Muscle of leg (tissue), 11 donors: ENCODE results near the gene ALG11. TPM values are rescaled to one million over a fixed set of nuclear protein-coding genes. Genes with fewer than 3 reads are reported as not detected.

Experiments
- DNase-seq: peaks from one replicate; pipeline ENCODE4 v3.0.0; 2013
- H3K27ac ChIP-seq: one replicate; pipeline ENCODE4 v1.5.1; 2013; ENCODE audit warnings: mild to moderate bottlenecking, low read length, control low read depth
- H3K27me3 ChIP-seq: one replicate; pipeline ENCODE4 v1.6.1; 2013; ENCODE audit warnings: low read length; ENCODE audit not compliant: control insufficient read depth, insufficient read depth
- H3K36me3 ChIP-seq: one replicate; pipeline ENCODE4 v1.6.1; 2013; ENCODE audit warnings: low read length; ENCODE audit not compliant: control insufficient read depth, insufficient read depth
- H3K4me1 ChIP-seq: one replicate; pipeline ENCODE4 v1.6.1; 2013; ENCODE audit warnings: low read length; ENCODE audit not compliant: control insufficient read depth, insufficient read depth
- H3K4me3 ChIP-seq: one replicate; pipeline ENCODE4 v1.5.1; 2013; ENCODE audit warnings: low read length, control low read depth
- H3K9me3 ChIP-seq: replicated peaks from 2 replicates; pipeline ENCODE4 v1.6.1; 2013; ENCODE audit warnings: low read depth, low read length; ENCODE audit not compliant: control insufficient read depth
- WGBS: methylation state at CpG from one replicate; pipeline ENCODE4 v1.1.5; 2013; ENCODE audit warnings: missing lambda C conversion rate; ENCODE audit not compliant: insufficient coverage; 5-methylcytosine and 5-hydroxymethylcytosine counted together
- polyA plus RNA-seq, 8 donors: library from polyadenylated mRNA; unstranded; fragments of 120-200 nt; gene quantifications; one replicate each; pipeline versions ENCODE4 v1.2.1 to v1.2.3, GENCODE V29; 2013; ENCODE audit warnings: inconsistent platforms in 1 of 8, low replicate concordance in 1 of 8; ENCODE audit not compliant: insufficient read length in 8 of 8, insufficient read depth in 1 of 8
- total RNA-seq: library from RNA; stranded (reverse); fragments of 120-200 nt; gene quantifications from one replicate; pipeline ENCODE4 v1.2.4, GENCODE V29; 2013

ALG11 gene
- total and polyA plus RNA-seq, 9 donors, result 11.7 to 24.1 (median 19.9) TPM

DNA sequence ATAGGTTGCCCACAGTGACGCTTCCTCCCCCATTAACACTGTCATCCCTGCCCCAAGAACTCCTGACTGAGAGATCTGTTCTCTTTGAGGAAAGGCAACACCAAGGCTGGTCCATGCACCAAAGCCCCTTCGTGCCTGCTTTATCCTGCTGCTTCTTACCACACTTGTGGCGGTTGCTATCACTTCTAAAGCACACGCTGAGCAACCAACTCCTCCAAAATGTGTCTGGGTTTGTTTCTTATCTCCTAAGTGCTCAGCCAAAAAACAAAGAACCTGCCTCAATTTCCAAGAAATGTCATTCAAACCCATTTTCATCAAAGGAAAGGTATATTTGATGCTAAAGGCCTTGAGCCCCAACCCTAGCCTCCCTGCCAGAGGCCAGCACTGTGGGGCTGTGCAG is 15.6 kb upstream of the ALG11 start:
- 100% methylated on average over 4 of the region's 4 CpGs for WGBS
- Histone ChIP-seq H3K36me3 (no peaks in the 10 kb centered on the region), H3K27me3 (no peaks in the 10 kb centered on the region), H3K4me3 (no peak overlapping the region), H3K9me3 (no peaks in the 10 kb centered on the region), H3K27ac (no peak overlapping the region), H3K4me1 (peaks cover 34% of the 10 kb centered on the region)
- DNase-seq, result no peak

DNA sequence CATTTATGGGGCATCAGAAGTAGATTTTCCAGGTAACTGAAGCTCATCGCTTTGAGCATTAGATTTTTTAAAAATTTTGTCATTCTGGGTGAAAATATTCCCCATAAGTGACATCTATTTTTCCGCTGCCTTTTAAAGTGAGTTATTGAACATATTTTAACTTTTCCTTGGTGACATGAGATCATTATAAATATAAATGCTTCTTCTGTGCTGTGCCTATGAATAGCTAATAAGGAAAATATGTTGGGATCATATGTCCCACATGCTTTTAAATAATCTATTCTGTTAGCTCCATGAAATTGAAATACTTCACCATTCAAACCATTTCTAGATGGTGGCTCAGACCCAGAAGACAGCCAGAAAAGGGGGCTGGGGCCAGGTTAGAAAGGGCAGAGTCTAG is 15.0 kb upstream of the ALG11 start:
- no CpG with 5 or more reads among the region's 2 CpGs for WGBS
- peak; percentile 57 for DNase-seq
- no peak overlapping the region for H3K4me3 ChIP-seq

DNA sequence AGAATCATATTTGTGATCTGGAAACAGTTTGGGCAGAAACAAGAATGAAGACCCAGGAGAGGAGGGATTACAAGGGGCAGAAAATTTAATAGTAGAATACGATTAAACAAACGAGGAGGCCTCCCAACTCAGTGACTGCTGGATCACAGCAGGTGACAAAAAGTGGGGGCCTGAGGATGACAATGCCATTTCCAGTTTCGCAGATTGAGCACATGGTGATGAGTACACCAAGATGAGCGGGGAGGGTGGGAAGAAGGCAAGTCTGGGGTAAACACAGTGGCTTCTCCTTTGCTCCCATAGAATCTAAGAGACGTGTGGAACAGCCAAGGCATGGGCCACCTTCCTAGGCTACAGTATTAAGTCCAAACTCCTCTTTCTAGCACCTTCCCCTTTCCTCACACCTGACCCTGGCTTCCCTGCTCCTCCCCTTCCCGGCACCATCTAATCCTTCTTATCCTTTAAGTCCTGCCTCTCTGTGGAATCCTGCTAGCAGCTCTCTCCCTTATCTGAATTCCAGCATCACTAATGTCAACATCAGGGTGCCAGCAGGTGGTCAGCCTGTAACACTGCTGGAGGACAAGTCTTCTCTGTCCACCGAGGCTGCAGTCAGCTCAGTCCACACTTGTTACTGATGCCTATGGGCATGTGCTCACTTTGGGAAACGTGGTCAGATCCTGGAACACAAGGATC is 14.4 kb upstream of the ALG11 start:
- H3K36me3 ChIP-seq, result no peaks in the 10 kb centered on the region

More for the DNA sequence above, 15.0 kb upstream of the ALG11 start:
- no peaks in the 10 kb centered on the region for H3K9me3 ChIP-seq
- H3K4me1 ChIP-seq, result peaks cover 34% of the 10 kb centered on the region
- no peaks in the 10 kb centered on the region for H3K36me3 ChIP-seq
- H3K27ac ChIP-seq, result peak overlapping the region; percentile 13
- H3K27me3 ChIP-seq, result no peaks in the 10 kb centered on the region

DNA sequence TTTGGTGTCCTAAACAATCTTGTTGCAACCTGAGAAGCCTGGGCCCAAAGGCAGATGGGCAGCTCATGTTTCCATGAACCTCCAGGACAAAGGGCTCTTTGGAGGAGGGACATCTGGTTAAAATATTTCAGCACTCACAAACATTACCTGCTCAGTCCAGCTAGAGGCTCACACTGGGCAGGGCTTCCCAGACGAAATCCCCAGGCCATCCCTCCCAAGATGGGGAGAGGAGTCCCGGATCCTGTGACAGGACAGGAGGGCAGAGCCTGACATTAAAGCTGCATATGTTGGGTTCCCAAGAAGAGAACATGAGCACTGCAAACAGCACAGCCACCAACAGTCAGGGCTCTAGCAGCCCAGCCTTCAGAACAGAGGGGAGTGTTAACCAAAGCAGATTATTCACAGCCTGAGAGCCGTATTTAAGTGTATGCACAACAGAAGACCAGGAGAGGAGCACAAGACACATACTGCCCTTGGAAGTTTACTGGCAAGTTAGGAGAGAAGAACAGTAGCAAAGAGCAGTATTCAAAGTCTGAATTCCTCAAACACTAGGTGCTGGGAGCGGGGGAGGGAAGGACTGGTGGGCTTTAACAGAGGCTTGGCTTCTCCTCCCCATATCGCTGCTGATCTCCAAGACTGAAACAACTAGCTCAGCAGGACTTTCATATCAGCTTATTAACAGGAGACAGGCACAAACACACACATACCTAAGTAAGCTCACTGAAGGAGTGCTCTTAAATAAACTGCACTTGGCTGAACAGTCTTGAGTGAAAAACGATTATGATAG is 13.3 kb upstream of the ALG11 start:
- 45% methylated on average over 2 of the region's 6 CpGs for WGBS
- H3K27ac ChIP-seq, result no peak overlapping the region
- no peaks in the 10 kb centered on the region for H3K27me3 ChIP-seq
- H3K36me3 ChIP-seq, result no peaks in the 10 kb centered on the region
- DNase-seq, result no peak
- H3K4me3 ChIP-seq, result no peak overlapping the region
- no peaks in the 10 kb centered on the region for H3K9me3 ChIP-seq
- H3K4me1 ChIP-seq, result peaks cover 34% of the 10 kb centered on the region

More for the DNA sequence above, 14.4 kb upstream of the ALG11 start:
- no peak for DNase-seq
- H3K9me3 ChIP-seq, result no peaks in the 10 kb centered on the region
- no peak overlapping the region for H3K4me3 ChIP-seq
- WGBS, result 38% methylated on average over 5 of the region's 8 CpGs
- H3K27me3 ChIP-seq, result no peaks in the 10 kb centered on the region
- H3K27ac ChIP-seq, result peak overlapping the region; percentile 13
- peaks cover 34% of the 10 kb centered on the region for H3K4me1 ChIP-seq

DNA sequence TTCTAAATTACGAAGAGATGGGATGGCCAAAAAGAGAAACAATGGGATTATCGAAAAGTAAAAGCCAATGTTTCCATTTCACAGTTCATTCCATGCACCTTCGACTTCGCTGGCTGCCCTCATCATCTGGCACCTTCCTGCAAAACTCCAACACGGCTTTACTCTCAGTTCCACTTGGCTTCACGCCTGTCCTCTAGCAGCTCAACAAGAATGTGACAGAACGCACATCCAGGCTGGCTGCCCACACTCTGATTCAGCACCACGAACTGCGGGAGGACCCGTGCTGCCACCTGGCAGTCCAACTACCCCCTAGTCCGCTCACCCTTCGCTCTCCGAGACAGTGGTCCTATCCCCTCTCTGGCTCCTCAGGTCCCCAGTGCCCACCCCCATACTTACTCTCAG is 12.7 kb upstream of the ALG11 start:
- no peaks in the 10 kb centered on the region for H3K36me3 ChIP-seq
- DNase-seq, result peak; percentile 63
- H3K4me1 ChIP-seq, result peaks cover 34% of the 10 kb centered on the region
- no peaks in the 10 kb centered on the region for H3K9me3 ChIP-seq
- H3K4me3 ChIP-seq, result no peak overlapping the region
- no peaks in the 10 kb centered on the region for H3K27me3 ChIP-seq
- 57% methylated on average over 13 of the region's 13 CpGs for WGBS
- H3K27ac ChIP-seq, result no peak overlapping the region

DNA sequence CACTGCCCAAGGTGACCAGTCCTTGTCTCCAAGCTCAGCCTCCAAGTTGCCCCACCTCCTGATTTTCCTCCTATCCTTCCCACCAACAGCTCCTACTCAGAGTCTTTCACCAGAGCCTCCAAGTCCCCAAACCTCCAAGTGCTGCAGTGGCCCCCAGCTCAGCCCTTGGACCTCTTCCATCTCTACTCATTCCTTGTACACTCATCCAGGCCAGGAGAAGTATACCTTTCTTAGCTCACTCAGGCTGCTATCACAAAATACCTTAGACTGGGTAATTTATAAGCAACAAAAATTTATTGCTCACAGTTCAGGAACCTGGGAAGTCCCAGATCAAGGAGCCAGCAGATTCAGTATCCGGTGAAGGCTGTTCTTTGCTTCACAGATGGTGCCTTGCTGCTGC is 12.3 kb upstream of the ALG11 start:
- Histone ChIP-seq H3K9me3 (no peaks in the 10 kb centered on the region), H3K27me3 (no peaks in the 10 kb centered on the region), H3K4me3 (no peak overlapping the region), H3K27ac (no peak overlapping the region), H3K36me3 (no peaks in the 10 kb centered on the region), H3K4me1 (peaks cover 34% of the 10 kb centered on the region)
- WGBS, result 36% methylated on average over 1 of the region's 1 CpG
- no peak for DNase-seq

DNA sequence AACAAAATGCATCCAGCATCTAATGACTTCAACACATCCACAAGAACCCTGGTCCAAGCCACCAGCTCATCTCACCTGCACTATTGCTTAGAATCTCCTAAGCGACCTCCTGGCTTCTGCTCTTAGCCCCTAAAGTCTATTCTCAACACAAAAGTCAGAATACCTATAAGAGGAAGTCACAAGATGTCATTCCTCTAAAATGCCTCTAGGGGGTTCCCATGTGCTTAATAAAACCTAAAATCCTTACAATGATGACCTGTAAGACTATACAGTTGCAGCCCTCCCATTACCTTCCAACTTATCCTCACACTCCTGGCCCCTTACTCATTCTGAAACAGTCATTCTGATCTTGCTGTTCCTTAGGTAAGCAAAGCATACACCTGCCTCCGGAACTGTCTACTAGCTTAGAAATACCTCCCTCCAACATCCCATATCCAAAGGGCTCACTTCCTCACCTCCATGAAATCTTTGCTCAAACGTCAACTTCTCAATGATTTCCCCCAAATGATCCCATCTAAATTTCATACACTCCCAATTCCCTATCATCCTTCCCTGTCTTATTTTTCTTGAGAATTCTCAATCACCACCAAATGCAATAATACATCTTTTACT is 11.0 kb upstream of the ALG11 start:
- Histone ChIP-seq H3K27ac (no peak overlapping the region), H3K27me3 (no peaks in the 10 kb centered on the region), H3K4me1 (peaks cover 24% of the 10 kb centered on the region), H3K36me3 (no peaks in the 10 kb centered on the region), H3K4me3 (no peak overlapping the region), H3K9me3 (no peaks in the 10 kb centered on the region)
- no peak for DNase-seq
- WGBS, result 53% methylated on average over 3 of the region's 3 CpGs

DNA sequence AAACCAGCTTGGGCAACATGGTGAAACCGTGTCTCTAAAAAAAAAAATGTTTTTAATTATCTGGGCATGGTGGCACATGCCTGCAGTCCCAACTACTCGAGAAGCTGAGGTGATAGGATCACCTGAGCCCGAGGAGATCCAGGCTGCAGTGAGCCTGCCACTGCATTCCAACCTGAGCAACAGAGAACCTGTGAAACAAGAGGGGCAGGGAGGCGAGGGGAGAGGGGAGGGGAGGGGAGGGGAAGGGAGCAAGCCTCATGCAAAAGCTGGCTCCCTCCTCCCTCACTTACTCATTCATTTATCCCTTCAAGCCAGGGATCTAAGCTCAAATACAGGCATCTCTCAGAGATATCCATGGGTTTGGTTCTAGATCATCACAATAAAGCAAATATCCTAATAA is 9.8 kb upstream of the ALG11 start:
- Histone ChIP-seq H3K27me3 (no peaks in the 10 kb centered on the region), H3K36me3 (no peaks in the 10 kb centered on the region), H3K4me1 (peaks cover 21% of the 10 kb centered on the region), H3K9me3 (no peaks in the 10 kb centered on the region), H3K4me3 (no peak overlapping the region), H3K27ac (no peak overlapping the region)
- 57% methylated on average over 3 of the region's 4 CpGs for WGBS
- no peak for DNase-seq

DNA sequence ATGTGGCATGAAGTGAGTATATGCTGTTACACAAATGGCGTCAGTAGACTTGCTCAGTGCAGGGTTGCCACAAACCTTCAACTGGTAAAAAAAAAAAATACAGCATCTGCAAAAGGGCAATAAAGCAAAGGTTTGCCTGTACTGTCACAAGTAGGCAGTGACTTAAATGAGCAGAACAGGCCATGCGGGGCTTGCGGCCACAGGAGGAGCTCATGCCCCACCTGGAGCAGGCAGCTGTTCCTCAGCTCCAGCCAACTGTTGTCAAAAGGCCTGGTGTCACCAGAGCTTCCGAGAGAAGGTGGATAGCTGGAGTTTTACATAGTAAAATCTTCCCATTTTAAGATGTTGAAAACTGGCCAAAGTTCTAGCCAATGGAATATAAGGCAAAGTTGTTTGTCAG is 8.7 kb upstream of the ALG11 start:
- Histone ChIP-seq H3K4me1 (peaks cover 14% of the 10 kb centered on the region), H3K9me3 (no peaks in the 10 kb centered on the region), H3K27me3 (no peaks in the 10 kb centered on the region), H3K27ac (no peak overlapping the region), H3K4me3 (no peak overlapping the region), H3K36me3 (no peaks in the 10 kb centered on the region)
- 65% methylated on average over 2 of the region's 4 CpGs for WGBS
- peak; percentile 20 for DNase-seq

DNA sequence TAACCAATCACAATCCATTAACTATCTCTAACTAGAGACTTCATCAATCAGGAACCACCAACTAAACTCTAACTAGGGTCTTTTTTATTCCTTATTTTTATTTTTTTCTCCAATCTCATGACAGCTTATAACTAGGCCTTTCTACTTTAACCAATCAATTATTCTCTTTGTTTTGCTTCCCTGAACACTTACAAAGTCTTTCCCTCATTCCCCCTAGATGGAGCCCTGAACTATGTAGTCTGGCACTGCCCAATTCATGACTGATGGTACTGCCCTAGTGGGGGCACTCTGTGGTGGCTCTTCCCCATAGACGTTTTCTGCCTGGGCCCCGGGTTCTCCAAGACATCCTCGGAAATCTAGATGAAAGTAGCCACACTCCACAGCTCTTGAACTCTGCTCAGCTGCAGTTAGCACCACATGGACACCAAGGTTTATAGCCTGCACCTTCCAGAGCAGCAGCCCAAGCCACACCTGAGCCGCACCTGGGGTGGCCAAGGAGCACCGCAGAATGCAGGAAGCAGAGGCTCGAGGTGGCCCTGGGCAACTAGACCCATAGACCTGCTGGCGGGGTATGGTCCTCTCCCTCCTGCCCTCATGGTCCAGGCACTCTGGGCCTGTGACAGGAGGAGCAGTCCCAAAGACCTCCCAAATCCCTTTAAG is 7.6 kb upstream of the ALG11 start:
- DNase-seq, result no peak
- no peaks in the 10 kb centered on the region for H3K36me3 ChIP-seq
- H3K4me3 ChIP-seq, result no peak overlapping the region
- no peaks in the 10 kb centered on the region for H3K9me3 ChIP-seq
- no peak overlapping the region for H3K27ac ChIP-seq
- WGBS, result 83% methylated on average over 7 of the region's 7 CpGs
- peaks cover 3% of the 10 kb centered on the region for H3K4me1 ChIP-seq
- no peaks in the 10 kb centered on the region for H3K27me3 ChIP-seq
